Measurements from ENCODE around the gene CXXC1. TPM values are rescaled to one million over a fixed set of nuclear protein-coding genes. Genes with fewer than 3 reads are reported as not detected.

Gene CXXC1
- polyA plus RNA-seq, 1 donor (not counting 4 experiments of a cell fraction or from before 2014, with no cell fraction given), result 33.6 TPM

- Histone ChIP-seq H4K20me1 (ENCODE audit: control insufficient read depth, extremely low read depth, insufficient read depth, low read length) (no peaks in the 10 kb centered on the region), H3K27me3 (ENCODE audit: control insufficient read depth, extremely low read depth, insufficient read depth, low read length) (no peaks in the 10 kb centered on the region), H3K9me1 (ENCODE audit: control insufficient read depth, extremely low read depth, insufficient read depth, low read length) (no peaks in the 10 kb centered on the region), H3K4me1 (ENCODE audit: control insufficient read depth, extremely low read depth, insufficient read depth, low read length) (peaks cover 7% of the 10 kb centered on the region), H2AFZ (ENCODE audit: control insufficient read depth, low read length) (no peak overlapping the region), H3K27ac (ENCODE audit: control insufficient read depth, insufficient read depth, low read length) (no peak overlapping the region), H3K4me2 (ENCODE audit: control insufficient read depth, extremely low read depth, insufficient read depth, low read depth, low read length) (no peak overlapping the region), H3K9me3 (ENCODE audit: control insufficient read depth, low read depth, low read length) (no peaks in the 10 kb centered on the region), H3K79me2 (ENCODE audit: control insufficient read depth, insufficient read depth, low read length) (no peaks in the 10 kb centered on the region), H3K4me3 (ENCODE audit: control insufficient read depth in 2 of 3, extremely low read depth in 1 of 3, insufficient read depth in 2 of 3, low read depth in 1 of 3, low read length in 3 of 3) (no peak overlapping the region), H3K9ac (ENCODE audit: control insufficient read depth, extremely low read depth, insufficient read depth, low read length) (no peak overlapping the region), H3K36me3 (ENCODE audit: control insufficient read depth in 2 of 2, extremely low read depth in 1 of 2, insufficient read depth in 2 of 2, low read length in 2 of 2) (no peaks in the 10 kb centered on the region)
- dilution Hi-C loops (cut with MboI; ENCODE audit: extremely low pct_ligation_motif_present, low sequenced_read_pairs), result no loop called here
- FAIRE-seq (no peak), DNase-seq (ENCODE audit: low read depth, low spot score) (no peak)
- TF ChIP-seq EZH2 (IDR thresholded peaks at IDR 0.05; ENCODE audit: low read length) (no peak), CTCF (optimal IDR thresholded peaks at IDR 0.05 in 1 of 3, IDR thresholded peaks at IDR 0.05 in 1 of 3, conservative IDR thresholded peaks at IDR 0.05 in 1 of 3; ENCODE audit: extremely low read depth in 1 of 3, insufficient read depth in 2 of 3, low read length in 3 of 3) (no peak)
Measured at GRCh38 chr18:50262977-50263376, 24.5 kb downstream of the CXXC1 start.

- H3K9me1 ChIP-seq (ENCODE audit: control insufficient read depth, extremely low read depth, insufficient read depth, low read length), result no peaks in the 10 kb centered on the region
- no peak overlapping the region for H3K4me2 ChIP-seq (ENCODE audit: control insufficient read depth, extremely low read depth, insufficient read depth, low read depth, low read length)
- TF ChIP-seq EZH2 (IDR thresholded peaks at IDR 0.05; ENCODE audit: low read length) (no peak), CTCF (optimal IDR thresholded peaks at IDR 0.05 in 1 of 3, IDR thresholded peaks at IDR 0.05 in 1 of 3, conservative IDR thresholded peaks at IDR 0.05 in 1 of 3; ENCODE audit: extremely low read depth in 1 of 3, insufficient read depth in 2 of 3, low read length in 3 of 3) (no peak)
- H3K27ac ChIP-seq (ENCODE audit: control insufficient read depth, insufficient read depth, low read length), result no peak overlapping the region
- no peaks in the 10 kb centered on the region for H4K20me1 ChIP-seq (ENCODE audit: control insufficient read depth, extremely low read depth, insufficient read depth, low read length)
- no peak overlapping the region for H3K4me3 ChIP-seq (ENCODE audit: control insufficient read depth in 2 of 3, extremely low read depth in 1 of 3, insufficient read depth in 2 of 3, low read depth in 1 of 3, low read length in 3 of 3)
- no peak overlapping the region for H2AFZ ChIP-seq (ENCODE audit: control insufficient read depth, low read length)
- no peaks in the 10 kb centered on the region for H3K9me3 ChIP-seq (ENCODE audit: control insufficient read depth, low read depth, low read length)
- H3K27me3 ChIP-seq (ENCODE audit: control insufficient read depth, extremely low read depth, insufficient read depth, low read length), result no peaks in the 10 kb centered on the region
- H3K4me1 ChIP-seq (ENCODE audit: control insufficient read depth, extremely low read depth, insufficient read depth, low read length), result no peaks in the 10 kb centered on the region
- no peak for FAIRE-seq
- H3K79me2 ChIP-seq (ENCODE audit: control insufficient read depth, insufficient read depth, low read length), result no peaks in the 10 kb centered on the region
- no peaks in the 10 kb centered on the region for H3K36me3 ChIP-seq (ENCODE audit: control insufficient read depth in 2 of 2, extremely low read depth in 1 of 2, insufficient read depth in 2 of 2, low read length in 2 of 2)
- dilution Hi-C loops (cut with MboI; ENCODE audit: extremely low pct_ligation_motif_present, low sequenced_read_pairs), result no loop called here
- DNase-seq (ENCODE audit: low read depth, low spot score), result no peak
- no peak overlapping the region for H3K9ac ChIP-seq (ENCODE audit: control insufficient read depth, extremely low read depth, insufficient read depth, low read length)
Measured at GRCh38 chr18:50250935-50251334, 36.6 kb downstream of the CXXC1 start.

Measured in keratinocyte (primary cell).